Ovary (tissue), 3 donors: ENCODE data around the gene SPATA24.

Source experiments
- EP300 ChIP-seq: sonication (generic); formaldehyde crosslinking; IDR thresholded peaks from one replicate; pipeline ENCODE4 v1.6.1; 2017; ENCODE audit warnings: antibody characterized with exemption
- TF ChIP-seq, protein P1 (sequence below), 3 donors: fragments of 450-650 bp in 2 of 3; fragments of 200-600 bp in 1 of 3; IDR thresholded peaks; one replicate each; pipeline versions ENCODE4 v1.5.1 to v1.8.0; 2016 to 2022; ENCODE audit warnings: antibody characterized with exemption in 3 of 3, mild to moderate bottlenecking in 1 of 3
- donor health status: DM: no; HTN: no; CAD: no.

DNA sequence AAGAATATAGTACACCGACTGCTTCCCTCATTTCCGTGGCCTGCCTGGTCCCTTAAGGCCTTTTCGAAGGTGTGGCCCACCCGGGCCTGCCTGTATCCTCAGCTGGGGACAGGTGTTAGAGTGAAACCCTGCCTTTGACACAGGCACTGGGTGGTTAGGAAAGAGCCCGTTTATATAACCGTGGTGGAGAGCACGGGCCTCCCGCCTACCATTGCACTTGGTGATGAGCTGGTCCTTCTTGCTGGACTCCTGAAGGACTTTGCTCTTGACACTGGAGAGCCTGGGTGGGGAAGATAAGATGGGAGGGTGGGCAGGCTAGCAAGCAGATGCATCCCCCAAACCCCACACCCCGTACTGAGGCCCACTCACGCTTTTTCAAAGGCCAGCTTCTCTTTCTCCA is 2.3 kb downstream of the SPATA24 start:
- TF ChIP-seq, protein P1, sequence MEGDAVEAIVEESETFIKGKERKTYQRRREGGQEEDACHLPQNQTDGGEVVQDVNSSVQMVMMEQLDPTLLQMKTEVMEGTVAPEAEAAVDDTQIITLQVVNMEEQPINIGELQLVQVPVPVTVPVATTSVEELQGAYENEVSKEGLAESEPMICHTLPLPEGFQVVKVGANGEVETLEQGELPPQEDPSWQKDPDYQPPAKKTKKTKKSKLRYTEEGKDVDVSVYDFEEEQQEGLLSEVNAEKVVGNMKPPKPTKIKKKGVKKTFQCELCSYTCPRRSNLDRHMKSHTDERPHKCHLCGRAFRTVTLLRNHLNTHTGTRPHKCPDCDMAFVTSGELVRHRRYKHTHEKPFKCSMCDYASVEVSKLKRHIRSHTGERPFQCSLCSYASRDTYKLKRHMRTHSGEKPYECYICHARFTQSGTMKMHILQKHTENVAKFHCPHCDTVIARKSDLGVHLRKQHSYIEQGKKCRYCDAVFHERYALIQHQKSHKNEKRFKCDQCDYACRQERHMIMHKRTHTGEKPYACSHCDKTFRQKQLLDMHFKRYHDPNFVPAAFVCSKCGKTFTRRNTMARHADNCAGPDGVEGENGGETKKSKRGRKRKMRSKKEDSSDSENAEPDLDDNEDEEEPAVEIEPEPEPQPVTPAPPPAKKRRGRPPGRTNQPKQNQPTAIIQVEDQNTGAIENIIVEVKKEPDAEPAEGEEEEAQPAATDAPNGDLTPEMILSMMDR (IDR thresholded peaks at IDR 0.05) = no peak
- TF ChIP-seq EP300 = no peak
